ENCODE measurements around the gene RMRP.
"Not testable (repeated sequence)": the region's sequence is repeated elsewhere in the genome, so short reads cannot be mapped to it uniquely, and the experiment has no call there.

The RMRP gene

DNA sequence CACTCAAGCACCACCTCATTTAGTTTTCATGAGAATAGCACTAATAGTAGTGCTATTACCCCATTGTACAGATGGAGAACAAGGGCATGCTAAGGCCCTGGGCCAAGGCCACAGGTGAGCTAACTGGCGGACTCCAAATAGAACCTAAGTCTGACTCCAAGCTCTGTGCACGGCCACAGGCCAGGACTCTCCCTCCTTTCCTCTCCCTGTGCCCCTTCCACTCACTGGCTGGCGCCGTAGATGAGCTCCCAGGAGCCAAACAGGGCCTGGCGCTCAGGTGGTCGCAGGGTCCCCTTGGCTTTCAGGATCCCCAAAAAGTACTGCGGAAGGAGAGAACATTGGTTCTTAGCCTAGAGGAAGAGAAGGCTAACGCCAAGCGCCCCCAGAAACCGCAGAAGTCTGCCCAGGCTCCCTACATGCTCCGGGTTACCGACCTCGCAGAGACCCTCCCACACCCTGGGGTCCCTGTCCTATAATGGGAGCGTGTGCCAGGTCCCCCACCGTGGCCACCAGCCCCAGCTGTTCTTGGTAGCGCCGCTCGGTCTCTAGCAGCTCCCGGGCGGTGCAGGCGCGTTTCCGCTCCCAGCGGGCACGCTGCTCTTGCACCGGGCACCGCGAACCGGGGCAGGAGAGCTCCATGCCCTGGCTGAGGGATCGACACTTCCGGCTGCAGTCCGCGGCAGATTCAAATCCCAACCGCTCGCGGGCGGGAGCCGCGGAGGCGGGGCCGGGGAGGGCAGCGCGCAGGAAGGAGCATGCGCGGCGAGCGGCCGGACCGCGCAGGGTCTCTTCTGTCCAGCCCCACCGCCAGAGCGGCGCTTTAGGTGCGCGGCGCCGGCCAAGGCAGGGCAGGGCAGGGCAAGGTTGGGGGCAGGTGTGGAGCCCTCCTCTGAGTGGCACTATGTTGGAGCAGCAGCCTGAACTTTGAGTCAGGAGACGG, 7.0 kb upstream of the RMRP start, which contains the start of gene ARHGEF39:
Gene ARHGEF39 (minus strand): TSS at position 665 of the 940 bp plus-strand sequence. CDS start 26 bp downstream, at position 639.
- FAIRE-seq = no peak

DNA sequence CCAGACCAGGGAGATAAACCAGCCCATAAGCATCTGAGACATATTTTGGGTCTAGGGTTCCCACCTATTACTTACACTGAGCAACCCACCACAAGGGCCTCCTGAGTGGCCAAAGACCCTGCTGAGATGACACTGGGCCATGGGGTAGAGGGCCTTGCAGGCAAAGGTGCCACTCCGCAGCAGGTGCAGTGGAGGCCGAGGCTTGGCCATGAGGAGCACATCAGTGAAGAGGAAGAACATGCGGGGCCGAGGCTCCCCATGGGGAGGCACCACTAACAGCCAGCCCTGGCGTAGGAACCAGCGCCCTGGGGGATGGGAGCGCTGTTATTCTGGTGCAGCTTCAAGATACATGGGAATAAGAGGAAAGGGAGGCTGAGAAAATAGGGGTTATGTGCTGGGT, 4.6 kb upstream of the RMRP start:
- no peak for FAIRE-seq

DNA sequence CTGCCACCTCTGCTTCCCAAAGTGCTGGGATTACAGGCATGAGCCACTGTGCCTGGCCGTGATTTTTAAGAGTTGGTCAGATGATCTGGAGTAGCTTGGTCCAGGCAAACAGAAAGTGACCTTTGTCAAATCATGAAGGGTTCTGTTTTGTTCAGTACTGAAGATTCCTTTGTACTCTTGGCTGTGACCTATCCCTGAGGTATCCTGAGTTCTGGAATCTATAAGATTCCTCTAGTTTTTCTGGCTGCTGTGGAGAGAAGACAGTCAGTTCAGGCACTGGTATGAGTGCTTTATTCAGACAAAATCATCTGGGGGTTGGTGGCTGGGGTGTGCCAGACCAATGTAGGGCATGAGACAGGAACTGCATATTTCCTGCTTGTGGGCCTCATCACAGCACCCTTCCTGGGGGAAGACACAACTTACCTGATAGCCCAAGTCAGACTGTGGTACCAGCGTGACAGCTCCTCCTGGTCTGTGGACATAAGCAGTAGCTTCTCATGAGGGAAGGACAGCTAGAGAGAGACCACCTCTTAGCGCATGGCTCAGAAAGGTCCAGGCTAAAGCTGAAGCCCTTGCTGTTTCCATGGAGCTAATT, 4.0 kb upstream of the RMRP start:
- no peak for FAIRE-seq

DNA sequence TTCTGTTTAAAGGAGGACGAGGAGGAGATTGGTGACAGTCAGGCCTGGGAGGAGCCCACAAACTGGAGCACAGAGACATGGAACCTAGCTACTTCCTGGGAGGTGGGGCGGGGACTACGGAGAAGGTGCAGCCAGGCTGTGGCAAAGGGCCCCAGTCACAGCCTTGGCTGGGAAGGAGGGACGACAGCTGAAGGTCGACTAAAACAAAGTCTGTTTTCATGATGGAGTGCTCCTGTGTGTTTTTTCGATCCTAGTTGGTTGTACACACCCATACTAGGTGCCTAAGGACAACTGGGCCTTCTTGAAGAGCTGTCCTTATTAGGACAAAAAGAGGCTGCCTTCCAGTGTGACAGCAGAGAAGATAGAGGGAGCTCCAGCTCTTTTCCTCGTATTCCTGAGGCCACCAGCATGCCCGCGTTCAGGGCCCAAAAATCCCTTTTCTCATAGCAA, 3.2 kb upstream of the RMRP start:
- FAIRE-seq = no peak

DNA sequence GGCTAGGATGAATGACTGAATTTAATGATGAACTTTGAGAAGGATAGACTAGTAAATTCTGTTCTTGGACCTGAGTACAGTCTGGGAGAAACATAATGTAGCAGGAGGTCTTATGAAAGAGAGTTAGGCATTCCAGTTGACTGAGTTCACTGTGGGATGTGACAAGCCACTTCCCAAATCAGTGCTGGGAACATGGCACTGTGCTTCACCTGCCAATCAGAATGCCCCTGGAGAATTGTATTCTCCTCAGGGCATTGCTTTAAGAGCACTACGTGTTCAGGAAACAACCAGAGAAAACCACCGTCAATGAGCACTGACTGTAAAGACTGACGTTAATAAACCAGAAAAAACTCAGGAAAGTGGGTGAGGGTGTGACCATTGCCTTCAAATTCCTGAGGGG, 1.5 kb upstream of the RMRP start:
- FAIRE-seq = no peak

DNA sequence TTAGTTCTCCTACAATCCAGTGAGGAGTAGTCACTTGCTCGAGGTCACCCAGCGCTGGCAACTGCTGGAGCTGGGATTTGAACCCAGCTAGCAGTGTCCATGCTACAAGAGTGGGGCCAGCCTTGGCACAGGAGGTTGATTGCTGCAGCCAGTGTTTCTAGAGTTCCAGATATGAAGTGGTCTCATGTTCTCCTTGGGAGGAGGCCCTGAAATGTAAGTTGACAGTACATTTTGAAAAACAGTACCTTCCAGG, 1.1 kb upstream of the RMRP start:
- no peak for FAIRE-seq

DNA sequence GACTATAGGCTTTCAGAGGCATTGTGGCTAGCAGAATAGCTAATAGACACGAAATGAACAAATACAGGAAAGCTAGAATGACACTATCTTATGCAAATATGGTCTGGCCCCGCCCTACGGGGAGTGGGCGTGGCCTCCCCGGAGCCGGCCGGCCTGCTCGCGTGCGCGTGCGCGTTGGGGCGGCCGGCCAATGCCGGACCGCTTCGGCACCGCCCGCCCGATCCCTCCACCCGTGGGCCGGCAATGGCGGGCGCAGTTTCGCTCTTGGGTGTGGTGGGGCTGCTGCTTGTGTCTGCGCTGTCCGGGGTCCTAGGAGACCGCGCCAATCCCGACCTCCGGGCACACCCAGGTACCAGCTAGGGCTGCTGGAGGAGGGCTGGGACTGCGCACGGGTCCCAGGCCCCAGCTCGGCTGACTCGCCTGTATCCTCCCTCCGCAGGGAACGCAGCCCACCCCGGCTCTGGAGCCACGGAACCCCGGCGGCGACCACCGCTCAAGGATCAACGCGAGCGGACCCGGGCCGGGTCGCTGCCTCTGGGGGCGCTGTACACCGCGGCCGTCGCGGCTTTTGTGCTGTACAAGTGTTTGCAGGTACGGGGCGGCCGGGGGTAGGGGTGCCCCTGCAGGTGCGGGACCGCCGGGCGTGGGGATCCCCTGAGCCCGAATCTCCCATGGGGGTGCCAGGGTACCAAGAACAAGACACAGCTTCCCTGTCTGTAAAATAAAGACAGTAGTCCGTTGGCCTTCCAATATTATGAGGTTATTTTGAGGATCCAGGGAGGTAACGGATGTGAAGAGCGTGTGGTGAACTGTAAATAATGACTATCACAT, 533 bp upstream of the RMRP start, which contains the start of gene CCDC107:
Gene CCDC107 (plus strand): TSS at position 156 of the 831 bp plus-strand sequence. CDS start 88 bp downstream, at position 244.
- no peak for FAIRE-seq

DNA sequence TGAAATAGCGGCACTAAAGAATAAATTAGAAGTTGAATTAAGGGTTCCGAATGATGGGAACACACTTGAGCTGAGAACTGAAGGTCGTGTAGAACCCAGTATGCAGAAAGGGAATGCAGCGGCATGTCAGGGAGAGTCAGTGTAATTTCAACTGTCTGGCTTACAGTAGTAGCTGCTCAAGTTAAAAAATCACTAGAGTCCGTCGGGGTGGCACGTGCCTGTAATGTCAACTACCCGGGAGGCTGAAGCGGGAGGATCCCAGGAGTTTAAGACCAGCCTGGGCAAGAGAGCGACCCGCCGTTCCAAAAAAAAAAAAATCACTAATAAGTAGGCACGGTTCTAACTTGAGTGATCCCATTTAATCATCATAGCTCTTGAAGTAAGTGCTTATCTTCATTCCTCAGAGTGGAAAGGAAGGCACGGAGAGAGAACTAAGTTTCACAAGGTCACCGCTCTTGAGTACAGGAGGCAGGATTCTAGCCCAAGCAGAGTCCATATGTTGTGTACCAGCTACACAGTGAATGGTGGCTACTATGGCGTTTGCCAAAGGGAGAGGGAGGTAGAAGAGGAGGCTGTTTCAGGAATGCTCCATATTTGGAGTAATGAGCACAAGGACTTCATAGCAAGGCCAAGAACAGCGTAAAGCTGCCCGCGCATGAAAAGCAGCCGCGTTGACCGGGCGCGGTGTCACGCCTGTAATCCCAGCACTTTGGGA, 831 bp downstream of the RMRP start:
- no peak for FAIRE-seq

DNA sequence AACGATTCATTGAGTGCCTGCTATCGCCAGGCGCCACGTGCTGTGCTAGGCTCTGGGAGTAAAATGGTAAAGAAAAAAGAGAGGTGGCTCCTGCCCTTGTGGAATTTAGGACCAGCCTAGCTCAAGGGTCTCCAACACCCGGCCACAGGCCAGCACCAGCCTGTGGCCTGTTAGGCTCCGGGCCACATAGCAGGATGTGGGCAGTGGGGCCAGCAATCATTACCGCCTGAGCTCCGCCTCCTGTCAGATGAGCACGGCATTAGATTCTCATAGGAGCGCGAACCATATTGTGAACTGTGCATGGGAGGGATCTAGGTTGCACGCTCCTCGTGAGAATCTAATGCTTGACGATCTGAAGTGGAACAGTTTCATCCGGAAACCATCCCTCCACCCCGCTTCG, 1.5 kb downstream of the RMRP start:
- FAIRE-seq = no peak

DNA sequence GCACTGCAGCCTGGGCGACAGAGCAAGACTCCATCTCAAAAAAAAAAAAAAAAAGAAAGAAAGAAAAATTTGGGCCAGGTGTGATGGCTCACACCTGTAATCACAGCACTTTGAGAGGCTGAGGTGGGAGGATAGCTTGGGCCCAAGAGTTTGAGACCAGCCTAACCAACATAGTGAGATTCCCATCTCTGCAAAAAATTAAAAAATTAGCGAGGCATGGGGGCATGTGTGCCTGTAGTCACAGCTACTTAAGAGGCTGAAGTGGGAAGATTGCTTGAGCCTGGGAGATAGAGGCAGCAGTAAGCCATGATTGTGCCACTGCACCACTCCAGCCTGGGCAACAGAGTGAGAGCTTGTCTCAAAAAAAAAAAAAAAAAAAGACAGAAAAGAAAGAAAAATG, 4.2 kb downstream of the RMRP start:
- no peak for FAIRE-seq

DNA sequence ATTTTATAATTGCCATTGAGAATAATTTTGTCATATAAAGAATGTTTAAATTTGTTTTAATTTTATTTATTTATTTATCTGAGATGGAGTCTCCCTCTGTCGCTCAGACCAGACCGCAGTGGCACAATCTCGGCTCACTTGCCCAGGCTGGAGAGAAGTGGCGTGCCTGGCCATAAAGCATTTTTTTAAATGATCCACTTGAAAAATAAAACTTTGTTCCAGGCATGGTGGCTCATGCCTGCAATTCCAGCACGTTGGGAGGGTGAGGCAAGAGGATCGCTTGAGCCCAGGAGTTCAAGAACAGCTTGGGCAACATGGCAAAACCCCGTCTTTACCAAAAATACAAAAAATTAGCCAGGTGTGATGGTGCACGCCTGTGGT, 5.0 kb downstream of the RMRP start:
- no peak for FAIRE-seq

DNA sequence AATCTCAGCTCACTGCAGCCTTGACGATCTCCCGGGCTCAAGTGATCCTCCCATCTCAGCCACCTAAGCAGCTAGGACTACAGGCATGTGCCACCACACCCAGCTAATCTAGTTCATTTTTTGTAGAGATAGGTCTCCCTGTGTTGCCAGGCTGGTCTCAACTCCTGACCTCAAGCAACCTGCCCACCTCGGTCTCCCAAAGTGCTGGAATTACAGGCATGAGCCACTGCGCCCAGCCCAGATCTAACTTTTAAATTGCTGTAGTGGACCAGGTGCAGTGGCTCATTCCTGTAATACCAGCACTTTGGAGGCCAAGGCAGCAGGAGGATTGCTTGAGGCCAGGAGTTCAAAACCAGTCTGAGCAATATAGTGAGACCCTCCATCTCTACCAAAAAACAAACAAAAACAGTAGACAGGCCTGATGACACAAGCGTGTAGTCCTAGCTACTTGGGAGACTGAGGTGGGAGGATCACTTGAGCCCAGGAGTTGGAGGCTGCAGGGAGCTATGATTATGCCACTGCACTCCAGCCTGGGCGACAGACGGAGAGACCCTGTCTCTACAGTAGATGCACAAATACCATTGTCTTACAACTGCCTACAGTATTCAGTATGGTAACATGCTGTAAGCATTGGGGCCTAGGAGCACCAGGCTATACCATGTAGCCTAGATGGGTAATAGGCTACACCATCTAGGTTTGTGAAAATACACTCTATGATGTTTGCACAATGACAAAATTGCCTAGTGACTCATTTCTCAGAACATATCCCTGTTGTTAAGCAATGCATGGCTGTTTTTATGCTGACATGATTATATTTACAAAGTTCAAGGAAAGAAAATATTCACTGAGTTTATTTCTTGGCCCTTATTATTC, 5.6 kb downstream of the RMRP start:
- FAIRE-seq = peak; percentile 78

DNA sequence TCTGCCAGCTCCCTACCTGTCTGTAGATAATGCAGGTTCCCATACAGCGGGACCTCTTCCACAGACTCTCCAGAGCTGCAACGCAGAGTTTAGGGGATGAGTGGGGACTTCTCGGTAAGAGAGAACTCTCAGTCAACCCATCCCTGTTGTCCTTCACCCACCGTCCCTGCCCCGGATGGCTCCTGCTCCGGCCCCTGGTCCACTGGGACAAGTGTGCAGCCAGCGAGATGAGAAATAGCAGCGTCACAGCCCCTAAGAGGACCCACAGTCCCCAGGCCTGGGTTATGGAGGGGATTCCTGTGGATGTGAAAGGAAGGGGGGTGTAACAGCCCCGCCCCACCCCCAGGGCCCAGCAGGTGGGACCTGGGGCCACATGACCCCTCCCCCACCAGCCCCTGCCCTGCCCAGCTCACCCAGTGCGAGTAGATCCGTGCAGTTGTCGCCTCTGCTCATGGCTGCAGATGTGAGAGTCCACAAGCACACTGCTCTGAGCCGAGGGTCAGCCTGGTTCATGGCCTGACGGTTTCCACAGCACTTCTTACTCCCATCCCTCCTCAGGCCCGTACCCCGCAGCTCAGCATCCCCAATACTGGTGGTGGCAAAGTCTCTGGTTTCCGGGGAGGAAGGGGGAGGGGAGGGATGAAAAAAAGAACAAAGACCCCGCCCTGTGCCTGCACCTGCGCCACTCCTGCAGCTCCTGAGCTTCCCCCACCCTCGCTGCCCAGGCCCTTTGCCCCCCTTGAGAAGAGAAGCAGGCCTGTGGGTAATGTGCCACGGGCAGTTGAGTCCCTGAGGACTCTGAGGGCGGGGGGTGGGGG, 7.3 kb downstream of the RMRP start, which contains the start of gene SIT1:
Gene SIT1 (minus strand): TSS at position 591 of the 818 bp plus-strand sequence. CDS start 78 bp downstream, at position 513.
- FAIRE-seq = no peak

DNA sequence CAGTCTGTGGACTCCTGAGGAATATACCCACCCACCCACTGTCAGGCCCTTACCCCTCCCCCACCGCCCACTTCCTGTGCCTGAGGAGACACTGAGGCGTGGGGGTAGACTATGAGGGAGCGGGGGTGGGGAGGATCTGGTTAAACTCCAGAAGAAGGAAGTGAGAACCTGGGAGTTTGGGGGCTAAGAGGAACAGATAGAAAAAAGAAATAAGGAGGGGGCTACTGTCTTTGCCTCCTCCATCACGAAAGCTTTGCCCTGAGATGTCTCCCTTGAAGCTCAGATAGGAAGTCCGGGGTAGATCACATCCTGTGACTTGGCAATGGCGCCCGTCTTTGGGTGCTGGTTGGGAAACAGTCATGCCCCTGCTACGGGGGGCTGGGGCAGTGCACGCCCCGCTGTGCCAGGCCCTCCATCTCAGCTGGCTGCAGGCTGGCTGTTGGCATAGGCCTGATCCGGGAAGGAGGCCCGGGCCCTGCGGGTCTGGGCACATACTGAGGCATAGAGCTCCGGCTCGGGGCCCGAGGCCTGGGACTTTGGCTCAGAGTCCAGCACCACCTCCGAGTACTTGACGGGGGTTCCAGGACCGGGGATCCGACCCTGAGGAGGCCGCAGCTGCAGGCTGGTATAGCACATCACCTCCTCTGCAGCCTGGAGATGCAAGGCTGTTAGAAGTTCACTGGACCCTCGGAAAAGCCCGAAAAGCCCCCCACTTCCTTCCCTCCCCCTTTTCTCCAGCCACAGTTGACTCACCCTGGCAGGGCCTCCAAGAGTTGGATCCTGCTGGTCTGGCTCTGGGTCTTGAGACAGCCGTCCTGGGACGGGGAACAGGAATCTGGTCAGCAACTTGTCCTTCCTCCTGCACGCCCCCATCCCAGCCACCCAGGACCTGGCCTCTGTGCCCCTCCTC, 8.1 kb downstream of the RMRP start:
- no peak for FAIRE-seq

DNA sequence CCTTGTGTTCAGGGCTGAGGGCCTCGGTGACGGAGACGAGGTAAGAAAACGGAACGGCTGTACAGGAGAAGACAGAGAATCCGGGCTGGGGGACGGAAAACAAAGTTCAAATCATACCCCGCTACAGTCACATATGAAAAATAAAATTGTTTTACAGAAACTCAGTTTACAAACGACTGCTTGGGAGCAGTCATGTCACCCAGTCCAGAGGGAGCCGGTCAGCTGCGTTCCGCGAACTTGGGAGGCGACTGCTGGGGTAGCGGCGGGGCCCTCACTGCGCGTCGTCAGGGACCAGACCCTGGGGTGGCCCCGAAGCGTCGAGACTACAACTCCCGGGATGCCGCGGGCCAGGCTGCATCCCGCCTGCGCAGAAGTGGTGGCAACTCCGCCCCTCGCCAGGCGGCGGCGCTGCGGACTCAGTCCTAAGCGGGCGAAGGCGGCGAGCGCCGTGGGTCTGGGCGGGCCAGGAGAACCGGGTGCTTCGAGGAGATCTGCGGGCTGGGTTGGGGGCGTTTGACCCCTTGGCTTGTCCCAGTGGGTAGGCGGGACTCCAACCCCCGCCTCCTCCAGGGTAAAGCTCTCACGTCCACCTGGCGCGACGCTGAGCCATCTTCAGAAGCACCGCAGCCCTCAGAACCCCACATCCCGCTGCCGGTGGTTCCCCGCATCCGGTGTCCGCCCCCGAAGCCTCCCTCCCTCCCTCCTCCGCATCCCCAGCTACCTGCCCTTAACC, 11.1 kb downstream of the RMRP start:
- FAIRE-seq = no peak

DNA sequence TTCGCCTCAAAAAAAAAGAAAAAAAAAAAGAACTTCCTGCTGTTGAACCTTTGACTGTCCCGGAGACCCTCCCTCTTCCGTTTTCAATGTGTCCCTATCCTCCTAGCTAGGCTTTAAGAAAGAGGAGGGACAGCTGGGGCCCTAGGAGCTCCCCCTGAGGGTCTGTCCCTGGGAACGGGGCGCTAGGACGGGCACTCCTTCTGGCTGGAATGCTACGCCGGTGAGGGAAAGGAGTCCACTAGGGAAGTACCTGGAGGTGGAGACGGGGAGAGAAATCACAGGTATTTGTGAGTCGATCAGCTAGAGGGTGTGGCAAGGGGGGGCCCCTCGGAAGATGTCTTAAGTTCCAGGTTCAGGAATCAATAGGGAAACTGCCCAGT, 11.7 kb downstream of the RMRP start:
- FAIRE-seq = no peak

DNA sequence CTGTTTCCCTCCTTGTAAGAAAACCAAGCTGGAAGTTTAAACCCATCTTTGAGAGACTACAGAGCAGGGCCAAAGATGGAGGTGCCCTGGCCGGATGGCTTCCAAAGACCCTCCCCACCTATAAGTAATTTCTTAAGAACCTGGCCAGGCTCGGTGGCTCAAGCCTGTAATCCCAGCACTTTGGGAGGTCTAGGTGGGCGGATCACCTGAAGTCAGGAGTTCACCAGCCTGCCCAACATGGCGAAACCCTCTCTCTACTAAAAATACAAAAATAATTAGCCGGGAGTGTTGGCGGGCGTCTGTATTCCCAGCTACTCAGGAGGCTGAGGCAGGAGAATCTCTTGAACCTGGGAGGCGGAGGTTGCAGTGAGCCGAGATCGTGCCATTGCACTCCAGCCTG, 12.1 kb downstream of the RMRP start:
- FAIRE-seq = not testable (repeated sequence)

DNA sequence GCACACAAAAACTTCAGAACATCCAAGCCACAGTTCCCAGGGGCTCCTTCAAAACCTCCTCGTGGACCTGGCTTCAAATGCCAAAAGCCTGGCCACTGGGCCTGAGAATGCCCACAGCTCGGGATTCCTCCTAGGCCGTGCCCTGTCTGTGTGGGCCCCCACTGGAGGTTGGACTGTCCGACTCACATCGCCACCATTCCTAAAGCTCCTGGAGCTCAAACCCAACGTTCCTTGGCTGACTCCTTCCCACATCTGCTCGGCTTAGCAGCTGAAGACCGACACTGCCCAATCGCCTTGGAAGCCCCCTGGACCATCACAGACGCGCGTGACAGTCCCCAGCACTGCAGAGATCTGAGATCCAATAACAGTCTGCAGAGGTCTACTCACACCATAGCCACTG, 14.8 kb downstream of the RMRP start:
- FAIRE-seq = no peak

DNA sequence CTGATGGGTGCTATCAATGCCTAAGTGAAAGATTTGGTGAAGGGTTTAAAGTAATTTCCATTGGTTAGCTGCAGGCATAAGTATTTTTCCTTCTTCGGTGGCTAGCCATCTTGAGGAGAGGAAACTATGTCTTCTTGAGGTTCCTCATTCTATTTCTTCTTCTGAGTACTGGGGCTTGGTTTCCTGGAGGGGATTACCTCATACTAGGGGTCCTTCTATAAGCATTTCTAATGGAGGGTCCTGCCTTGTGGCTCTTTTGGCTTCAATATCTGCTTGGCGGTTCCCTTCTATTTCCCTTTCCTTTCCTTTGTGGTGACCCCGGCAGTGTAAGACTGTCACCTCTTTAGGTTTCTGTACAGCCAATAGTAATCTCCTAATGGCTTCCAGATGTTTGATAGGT, 16.3 kb downstream of the RMRP start:
- FAIRE-seq = not testable (repeated sequence)
